IPS-18a (cell line): ENCODE results near the gene TPSG1.
"Not testable (repeated sequence)": the region's sequence is repeated elsewhere in the genome, so short reads cannot be mapped to it uniquely, and the experiment has no call there.

ENCODE experiments used
- H3K27ac ChIP-seq: one replicate; pipeline ENCODE4 v1.5.1; 2013; ENCODE audit warnings: low read length
- H3K27me3 ChIP-seq: one replicate; pipeline ENCODE4 v1.6.1; 2013; ENCODE audit warnings: mild to moderate bottlenecking, low read length; ENCODE audit not compliant: control insufficient read depth, insufficient read depth
- H3K36me3 ChIP-seq: one replicate; pipeline ENCODE4 v1.6.1; 2013; ENCODE audit warnings: low read depth, low read length; ENCODE audit not compliant: control insufficient read depth
- H3K4me1 ChIP-seq: one replicate; pipeline ENCODE4 v1.6.1; 2013; ENCODE audit warnings: low read depth, low read length; ENCODE audit not compliant: control insufficient read depth
- H3K4me3 ChIP-seq: one replicate; pipeline ENCODE4 v1.5.1; 2013; ENCODE audit warnings: low read length
- H3K9ac ChIP-seq: one replicate; pipeline ENCODE4 v1.6.1; 2013; ENCODE audit warnings: mild to moderate bottlenecking, low read length, moderate library complexity
- H3K9me3 ChIP-seq: one replicate; pipeline ENCODE4 v1.6.1; 2013; ENCODE audit warnings: low read depth, low read length; ENCODE audit not compliant: control insufficient read depth

Gene TPSG1

DNA sequence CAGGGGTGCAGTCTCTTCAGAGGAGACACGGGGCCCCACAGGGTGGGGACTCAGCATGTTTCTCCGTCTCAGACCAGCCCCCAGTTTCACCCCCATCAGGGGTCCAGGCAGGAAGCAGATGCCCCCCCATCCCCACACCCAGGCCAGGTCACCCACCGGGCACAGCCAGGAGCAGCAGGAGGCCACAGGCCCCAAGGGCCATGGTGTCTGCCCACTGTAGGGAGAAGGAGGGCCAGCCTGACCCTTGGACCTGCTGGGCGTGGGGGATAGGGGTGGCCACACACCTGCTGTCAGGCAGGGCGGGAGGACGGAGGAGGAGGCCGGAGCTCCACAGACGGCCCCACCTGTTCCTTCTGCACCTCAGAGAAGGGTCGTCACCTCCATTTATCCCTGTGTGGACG, at the start of gene TPSG1:
TSS of gene TPSG1 (minus strand) at position 218 of the 401 bp plus-strand sequence. CDS start at position 202, 16 bp downstream.
- no peaks in the 10 kb centered on the region for H3K4me1 ChIP-seq
- no peaks in the 10 kb centered on the region for H3K36me3 ChIP-seq
- H3K9me3 ChIP-seq: no peaks in the 10 kb centered on the region
- H3K9ac ChIP-seq: no peak within 1 kb of the TSS
- H3K4me3 ChIP-seq: no peak within 1 kb of the TSS
- no peak within 1 kb of the TSS for H3K27ac ChIP-seq
- H3K27me3 ChIP-seq: peaks cover 7% of the 10 kb centered on the region

DNA sequence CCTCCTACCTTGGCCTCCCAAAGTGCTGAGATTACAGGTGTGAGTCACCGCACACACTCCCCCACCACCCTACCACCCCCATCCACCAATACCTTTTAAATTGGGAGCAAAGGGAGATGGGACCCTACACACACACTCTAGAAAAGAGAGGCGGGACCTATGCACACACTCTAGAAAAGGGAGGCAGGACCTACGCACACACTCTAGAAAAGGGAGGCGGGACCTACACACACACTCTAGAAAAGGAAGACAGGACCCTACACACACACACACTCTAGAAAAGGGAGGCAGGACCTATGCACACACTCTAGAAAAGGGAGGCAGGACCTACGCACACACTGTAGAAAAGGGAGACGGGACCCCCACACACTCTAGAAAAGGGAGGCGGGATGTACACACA, 49.7 kb upstream of the TPSG1 start:
- Histone ChIP-seq H3K9ac (no peak overlapping the region), H3K4me1 (peaks cover 5% of the 10 kb centered on the region), H3K27ac (no peak overlapping the region), H3K9me3 (no peaks in the 10 kb centered on the region), H3K27me3 (peaks cover 5% of the 10 kb centered on the region), H3K36me3 (no peaks in the 10 kb centered on the region), H3K4me3 (no peak overlapping the region)

DNA sequence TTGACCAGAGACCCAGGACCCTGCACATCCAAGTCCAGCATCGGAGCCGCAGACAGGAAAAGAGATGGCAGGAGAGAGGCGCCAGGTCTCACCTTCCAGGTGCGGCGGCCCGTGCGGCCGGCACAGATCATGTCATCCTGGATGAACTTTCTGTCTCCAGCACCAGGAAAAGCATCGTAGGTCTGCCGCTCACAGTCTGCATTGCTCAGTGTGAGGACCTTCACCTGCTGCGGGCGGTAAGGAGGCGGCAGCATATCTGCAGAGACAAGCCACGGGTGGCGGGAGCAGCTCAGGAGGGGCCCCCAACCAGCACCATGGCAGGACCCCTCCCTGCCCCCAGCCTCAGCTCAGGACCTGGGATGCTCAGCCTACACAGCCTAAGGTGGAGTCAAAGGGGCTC, 48.7 kb upstream of the TPSG1 start:
- no peaks in the 10 kb centered on the region for H3K36me3 ChIP-seq
- peaks cover 5% of the 10 kb centered on the region for H3K4me1 ChIP-seq
- no peaks in the 10 kb centered on the region for H3K9me3 ChIP-seq
- no peak overlapping the region for H3K27ac ChIP-seq
- H3K4me3 ChIP-seq: no peak overlapping the region
- H3K27me3 ChIP-seq: peaks cover 5% of the 10 kb centered on the region
- no peak overlapping the region for H3K9ac ChIP-seq

DNA sequence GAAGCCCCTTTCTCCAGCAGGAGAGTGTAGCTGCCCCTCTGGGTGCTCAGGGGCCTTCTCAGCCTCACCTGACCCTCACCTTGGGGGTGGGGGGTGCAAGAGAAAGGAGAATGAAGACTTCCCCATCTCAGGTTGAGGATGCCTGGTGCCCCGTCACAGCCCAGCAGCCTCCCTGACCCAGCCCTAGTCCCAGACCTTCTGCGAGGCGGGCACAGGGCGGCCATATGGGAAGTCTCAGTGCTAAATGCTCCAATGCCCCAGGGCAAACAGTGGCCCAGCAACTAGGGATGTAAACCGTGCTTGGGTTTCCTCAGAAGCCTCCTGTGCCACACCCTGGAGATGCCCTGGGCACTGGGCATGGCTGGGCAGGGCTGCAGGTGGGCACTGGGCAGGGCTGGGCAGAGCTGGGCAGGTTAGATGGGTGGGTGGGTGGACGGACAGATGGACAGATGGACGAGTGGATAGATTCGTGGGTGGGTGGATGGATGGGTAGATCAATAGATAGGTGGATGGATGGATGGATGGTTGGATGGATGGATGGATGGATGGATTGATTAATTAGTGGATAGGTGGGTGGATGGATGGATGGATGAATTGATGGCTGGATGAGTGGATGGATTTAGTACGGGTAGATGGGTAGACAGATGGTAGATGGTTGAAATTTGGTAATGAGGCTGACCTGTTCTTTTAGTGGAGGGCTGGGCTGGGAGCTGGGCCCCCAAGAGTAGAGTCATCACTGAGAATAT, 47.6 kb upstream of the TPSG1 start:
- H3K4me1 ChIP-seq: no peaks in the 10 kb centered on the region
- H3K27ac ChIP-seq: no peak overlapping the region
- no peaks in the 10 kb centered on the region for H3K36me3 ChIP-seq
- no peaks in the 10 kb centered on the region for H3K9me3 ChIP-seq
- H3K27me3 ChIP-seq: peaks cover 5% of the 10 kb centered on the region
- no peak overlapping the region for H3K4me3 ChIP-seq
- no peak overlapping the region for H3K9ac ChIP-seq

DNA sequence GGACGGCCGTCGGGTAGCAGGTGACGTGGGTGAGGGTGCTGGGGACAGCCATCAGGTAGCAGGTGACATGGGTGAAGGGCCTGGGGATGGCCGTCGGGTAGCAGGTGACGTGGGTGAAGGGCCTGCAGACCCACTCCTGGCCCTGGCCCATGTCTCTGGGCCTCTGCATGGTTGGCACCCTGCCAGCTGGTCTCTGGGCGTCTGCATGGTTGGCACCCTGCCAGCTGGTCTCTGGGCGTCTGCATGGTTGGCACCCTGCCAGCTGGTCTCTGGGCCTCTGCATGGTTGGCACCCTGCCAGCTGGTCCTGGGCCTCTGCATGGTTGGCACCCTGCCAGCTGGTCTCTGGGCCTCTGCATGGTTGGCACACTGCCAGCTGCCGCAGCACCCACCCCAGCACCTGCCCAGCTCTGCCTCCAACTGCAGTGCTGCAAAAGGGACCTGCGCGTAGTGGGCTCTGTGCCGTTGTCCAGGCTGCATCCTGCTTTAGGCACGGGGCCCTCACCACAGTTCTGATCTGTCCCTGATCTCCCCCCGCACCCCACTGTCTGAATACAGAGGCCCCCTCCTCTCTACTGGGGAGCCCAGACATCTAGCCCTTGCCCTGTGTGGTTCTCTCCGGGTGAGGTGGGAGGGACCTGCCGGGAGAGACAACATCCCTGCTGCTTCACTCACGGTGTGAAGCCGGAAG, 46.8 kb upstream of the TPSG1 start:
- H3K36me3 ChIP-seq, H3K4me1 ChIP-seq, H3K9ac ChIP-seq, H3K27ac ChIP-seq, H3K9me3 ChIP-seq, H3K4me3 ChIP-seq, H3K27me3 ChIP-seq: not testable (repeated sequence)

DNA sequence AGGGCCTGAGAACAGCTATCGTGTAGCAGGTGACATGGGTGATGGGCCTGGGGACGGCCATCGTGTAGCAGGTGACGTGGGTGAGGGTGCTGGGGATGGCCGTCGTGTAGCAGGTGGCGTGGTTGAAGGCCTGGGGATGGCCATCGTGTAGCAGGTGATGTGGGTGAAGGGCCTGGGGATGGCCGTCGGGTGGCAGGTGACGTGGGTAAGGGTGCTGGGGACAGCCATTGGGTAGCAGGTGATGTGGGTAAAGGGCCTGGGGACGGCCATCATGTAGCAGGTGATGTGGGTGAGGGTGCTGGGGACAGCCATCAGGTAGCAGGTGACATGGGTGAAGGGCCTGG, 46.3 kb upstream of the TPSG1 start:
- H3K27me3 ChIP-seq: peaks cover 5% of the 10 kb centered on the region
- H3K9ac ChIP-seq: no peak overlapping the region
- no peaks in the 10 kb centered on the region for H3K4me1 ChIP-seq
- H3K27ac ChIP-seq: no peak overlapping the region
- H3K4me3 ChIP-seq: no peak overlapping the region
- H3K9me3 ChIP-seq: no peaks in the 10 kb centered on the region
- H3K36me3 ChIP-seq: no peaks in the 10 kb centered on the region

DNA sequence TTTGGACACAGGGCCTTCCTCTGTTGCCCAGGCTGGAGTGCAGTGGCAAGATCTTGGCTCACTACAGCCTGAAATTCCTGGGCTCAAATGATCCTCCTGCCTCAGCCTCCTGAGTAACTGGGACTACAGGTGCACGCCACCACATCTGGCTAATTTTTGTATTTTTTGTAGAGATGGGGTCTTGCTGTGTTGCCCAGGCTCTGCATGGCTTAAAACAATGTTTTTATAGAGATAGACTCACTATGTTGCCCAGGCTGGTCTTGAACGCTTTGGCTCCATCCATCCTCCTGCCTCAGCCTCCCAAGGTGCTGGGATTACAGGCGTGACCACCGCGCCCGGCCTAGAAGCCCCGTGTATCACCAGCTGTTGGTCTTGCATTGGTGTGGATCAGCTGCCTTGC, 44.4 kb upstream of the TPSG1 start:
- H3K9ac ChIP-seq, H3K27ac ChIP-seq, H3K36me3 ChIP-seq, H3K4me3 ChIP-seq, H3K27me3 ChIP-seq, H3K9me3 ChIP-seq, H3K4me1 ChIP-seq: not testable (repeated sequence)

DNA sequence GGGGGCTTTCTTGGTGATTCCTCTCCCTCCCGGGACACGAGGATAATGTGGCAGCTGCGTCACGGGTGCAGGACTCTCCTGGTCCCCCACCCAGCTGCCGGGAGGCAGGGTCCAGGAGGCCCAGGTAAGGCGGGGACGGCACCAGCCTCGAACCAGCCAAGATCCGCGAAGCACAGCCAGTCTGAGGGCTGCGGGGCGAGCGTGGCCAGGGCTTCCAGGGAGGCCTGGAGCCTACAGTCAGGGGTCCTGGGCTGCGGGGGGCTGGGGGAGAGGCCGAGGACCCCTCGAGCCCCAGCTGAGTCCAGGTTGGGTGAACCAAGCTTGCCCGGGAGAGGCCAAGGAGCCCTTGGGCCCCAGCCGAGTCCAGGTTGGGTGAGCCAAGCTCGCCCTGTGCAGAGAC, 40.8 kb upstream of the TPSG1 start:
- no peaks in the 10 kb centered on the region for H3K9me3 ChIP-seq
- H3K9ac ChIP-seq: no peak overlapping the region
- no peaks in the 10 kb centered on the region for H3K36me3 ChIP-seq
- H3K27ac ChIP-seq: no peak overlapping the region
- no peak overlapping the region for H3K4me3 ChIP-seq
- peaks cover 17% of the 10 kb centered on the region for H3K27me3 ChIP-seq
- H3K4me1 ChIP-seq: no peaks in the 10 kb centered on the region

DNA sequence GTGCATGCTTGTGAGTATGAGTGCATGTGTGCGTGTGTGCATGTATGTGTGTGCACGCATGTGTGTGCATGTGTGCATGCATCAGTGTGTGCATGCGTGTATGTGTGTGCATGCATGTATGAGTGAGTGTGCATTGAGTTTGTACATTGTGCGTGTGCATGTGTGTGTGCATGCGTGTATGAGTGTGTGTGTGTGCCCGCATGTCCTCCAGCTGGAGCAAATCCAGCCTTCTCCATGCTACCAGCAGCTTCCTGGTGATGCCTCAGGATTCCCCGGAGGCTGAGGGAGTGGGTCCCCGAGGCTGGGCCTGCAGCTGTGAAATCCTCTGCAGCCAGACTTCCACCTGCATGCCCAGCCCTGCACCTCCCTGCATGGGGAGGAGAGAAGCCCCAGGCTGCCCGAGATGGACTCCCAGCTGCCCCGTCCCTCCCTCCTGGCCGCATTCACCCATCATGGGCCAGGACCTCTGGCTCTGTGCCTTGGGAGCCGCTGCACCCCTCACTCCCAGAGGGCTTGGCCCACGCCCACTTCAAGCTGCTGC, 40.1 kb upstream of the TPSG1 start:
- no peak overlapping the region for H3K4me3 ChIP-seq
- no peaks in the 10 kb centered on the region for H3K9me3 ChIP-seq
- H3K27ac ChIP-seq: no peak overlapping the region
- H3K36me3 ChIP-seq: no peaks in the 10 kb centered on the region
- no peaks in the 10 kb centered on the region for H3K4me1 ChIP-seq
- H3K9ac ChIP-seq: no peak overlapping the region
- peaks cover 24% of the 10 kb centered on the region for H3K27me3 ChIP-seq

DNA sequence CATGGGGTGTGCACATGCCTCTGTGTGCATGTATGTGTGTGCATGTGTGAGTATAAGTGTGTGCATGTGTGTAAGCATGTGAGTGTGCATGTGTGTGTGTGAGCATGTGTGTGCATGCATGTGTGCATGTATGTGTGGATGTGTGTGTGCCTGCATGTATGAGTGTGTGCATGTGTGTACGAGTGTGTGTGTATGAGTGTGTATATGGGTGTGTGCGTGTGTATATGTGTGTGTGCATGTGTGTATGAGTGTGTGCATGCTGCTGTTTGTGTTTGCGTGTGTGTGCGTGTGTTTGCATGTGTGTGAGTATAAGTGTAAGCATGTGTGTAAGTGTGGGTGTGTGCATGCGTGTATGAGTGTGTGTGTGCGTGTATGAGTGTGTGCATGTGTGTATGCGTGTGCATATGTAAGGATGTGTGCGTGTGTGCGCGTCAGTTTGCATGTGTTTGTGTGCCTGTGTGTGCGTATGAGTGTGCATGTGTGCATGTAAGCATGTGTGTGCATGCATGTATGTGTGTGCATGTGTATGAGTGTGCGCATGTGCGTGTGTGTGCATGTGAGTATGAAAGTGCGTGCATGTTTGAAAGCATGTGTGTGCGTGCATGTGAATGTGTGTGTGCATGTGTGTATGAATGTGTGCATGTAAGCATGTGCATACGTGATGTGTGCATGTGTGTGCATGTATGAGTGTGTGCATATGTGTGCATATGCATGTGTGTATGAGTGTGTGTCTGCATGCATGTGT, 39.4 kb upstream of the TPSG1 start:
- H3K9ac ChIP-seq: no peak overlapping the region
- no peaks in the 10 kb centered on the region for H3K4me1 ChIP-seq
- H3K27ac ChIP-seq: no peak overlapping the region
- H3K27me3 ChIP-seq: peaks cover 30% of the 10 kb centered on the region
- no peak overlapping the region for H3K4me3 ChIP-seq
- no peaks in the 10 kb centered on the region for H3K9me3 ChIP-seq
- H3K36me3 ChIP-seq: no peaks in the 10 kb centered on the region

DNA sequence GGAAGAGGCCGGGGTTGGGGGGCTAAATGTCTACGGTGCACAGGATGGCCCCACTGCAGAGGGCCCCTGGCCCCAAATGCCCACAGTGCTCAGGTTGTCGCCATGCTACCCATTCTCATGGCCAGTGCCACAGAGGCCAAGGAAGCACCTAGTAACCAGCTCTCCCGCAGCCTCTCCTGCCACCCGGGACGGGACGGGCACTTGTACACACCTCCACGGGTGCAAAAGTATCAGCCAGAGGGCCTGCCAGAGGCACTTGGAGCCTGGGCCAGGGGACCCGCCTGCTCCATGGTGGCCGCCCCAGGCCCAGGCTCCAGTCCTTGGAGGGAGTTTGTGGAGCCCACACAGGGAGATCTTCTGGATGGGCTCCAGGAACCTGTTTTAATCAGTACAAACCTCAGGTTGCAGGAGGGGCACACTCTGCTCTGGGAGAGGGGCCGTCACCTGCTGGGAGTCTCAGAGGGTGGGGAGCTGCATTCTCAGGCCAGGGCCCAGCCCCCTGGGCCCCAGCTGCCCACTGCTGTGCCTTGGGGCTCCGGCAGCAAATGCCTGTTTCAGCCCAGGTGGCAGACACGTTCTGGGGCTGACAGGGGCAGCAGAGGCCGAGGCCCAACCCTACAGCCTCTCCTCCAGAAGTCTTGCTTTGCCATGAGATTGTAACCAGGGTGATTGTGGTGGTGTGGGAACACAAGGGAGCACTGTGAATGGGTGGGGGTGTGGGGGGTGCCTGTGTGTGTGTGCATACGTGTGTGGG, 38.7 kb upstream of the TPSG1 start:
- H3K27ac ChIP-seq: no peak overlapping the region
- H3K9me3 ChIP-seq: no peaks in the 10 kb centered on the region
- H3K4me3 ChIP-seq: no peak overlapping the region
- no peaks in the 10 kb centered on the region for H3K36me3 ChIP-seq
- H3K4me1 ChIP-seq: no peaks in the 10 kb centered on the region
- peaks cover 38% of the 10 kb centered on the region for H3K27me3 ChIP-seq
- H3K9ac ChIP-seq: no peak overlapping the region
